SIG-M5 treated with dmso at 0.1 percent for 504 hours (cell line): ENCODE data around the gene RRAD.
A peak's percentile ranks its signal among the peaks of the same experiment; 100 is the strongest.
"Not testable (repeated sequence)": the region's sequence is repeated elsewhere in the genome, so short reads cannot be mapped to it uniquely, and the experiment has no call there.

Experiments used
- DNase-seq: peaks from one replicate; lab custom pipeline; 2025; ENCODE audit not compliant: unreplicated experiment; lab: John Stamatoyannopoulos, UW

The RRAD gene

DNA sequence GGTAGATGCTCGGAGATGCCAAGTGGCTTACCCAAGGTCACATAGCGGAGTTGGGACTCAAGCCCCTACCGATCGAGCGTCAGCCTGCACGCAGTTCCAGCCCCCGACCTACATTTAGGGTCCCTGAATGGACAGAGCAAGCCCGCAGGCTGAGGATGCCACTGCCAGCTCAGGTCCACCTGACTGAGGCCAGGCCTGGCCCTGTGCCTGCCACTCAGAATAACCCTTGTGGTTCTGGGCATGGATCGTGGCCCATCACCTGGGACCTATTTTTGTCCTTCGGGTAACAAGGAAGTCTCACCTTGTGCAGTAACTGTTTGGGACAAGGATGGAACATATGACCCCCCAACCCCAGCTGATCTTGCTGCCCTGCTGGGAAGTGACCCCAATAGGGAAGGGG is 23.7 kb downstream of the RRAD start:
- no peak for DNase-seq

DNA sequence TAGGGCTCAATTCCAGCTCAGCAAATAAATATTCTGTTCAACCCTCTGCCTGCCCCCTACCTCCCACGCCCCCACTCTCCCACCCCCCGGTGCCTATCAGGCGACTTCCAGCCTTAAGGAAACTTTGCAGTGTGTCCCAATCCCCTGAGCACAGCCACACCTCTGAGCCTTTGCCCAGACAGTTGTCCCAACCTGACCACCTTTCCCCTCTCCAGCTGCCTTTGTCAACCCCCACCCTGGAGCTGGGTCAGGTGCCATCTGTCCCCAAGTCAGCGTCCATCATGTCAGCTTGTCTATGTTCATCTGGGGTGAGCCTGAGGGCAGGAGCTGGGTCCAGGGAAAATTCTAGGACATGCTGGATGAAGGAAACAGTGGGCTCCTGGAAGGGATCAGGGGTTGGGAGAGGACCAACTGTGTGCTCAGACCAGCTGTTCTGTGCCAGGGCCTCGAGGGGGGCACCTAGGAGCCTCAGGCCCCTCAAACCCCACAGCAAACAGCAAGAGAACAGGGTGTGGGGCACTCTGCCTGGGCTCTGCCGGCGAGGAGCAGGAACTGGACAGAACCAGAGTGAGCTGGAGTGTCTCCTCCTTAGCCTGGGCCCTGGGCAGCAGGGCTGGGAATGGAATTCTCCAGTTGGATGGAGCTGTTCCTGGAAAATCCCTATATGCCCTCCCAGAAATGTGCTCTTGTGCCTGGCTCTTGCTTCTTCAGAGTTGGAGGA is 24.5 kb downstream of the RRAD start:
- no peak for DNase-seq

DNA sequence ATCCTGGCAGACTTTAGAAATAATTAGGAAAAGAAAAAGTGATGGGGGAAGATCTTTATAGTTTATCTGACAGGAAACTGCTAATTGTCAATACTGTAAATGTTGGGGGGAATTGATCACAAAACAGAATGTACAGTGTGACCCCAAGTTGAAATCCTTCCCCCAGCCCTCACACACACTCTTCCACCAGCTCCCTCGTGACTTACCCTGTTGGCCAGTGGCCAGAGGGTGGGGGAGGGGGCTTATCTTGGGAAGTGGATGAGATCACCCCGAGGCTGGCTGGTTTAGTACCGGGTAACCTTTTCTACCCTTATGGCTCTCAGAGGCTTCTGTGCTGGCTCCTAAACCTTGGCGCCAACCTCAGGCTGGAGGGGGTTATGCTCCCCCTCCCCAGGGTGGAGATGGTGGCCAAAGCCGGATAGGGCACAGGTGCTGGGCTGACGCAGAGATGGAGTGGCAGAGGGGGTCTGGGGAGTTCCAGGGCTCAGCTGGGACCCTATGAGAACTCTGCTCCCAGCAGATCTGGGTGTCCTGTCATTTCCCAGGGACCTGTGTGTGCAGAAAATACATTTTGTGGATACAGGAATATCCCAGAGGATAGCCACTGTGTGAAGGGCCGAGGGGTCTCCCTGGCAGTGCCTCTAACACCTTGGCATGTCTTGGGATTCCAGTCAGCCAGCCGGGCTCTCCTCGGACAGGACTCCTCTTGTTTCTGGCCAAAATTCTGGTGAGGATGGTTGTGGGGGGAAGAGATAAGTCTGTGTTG is 25.2 kb downstream of the RRAD start:
- no peak for DNase-seq

DNA sequence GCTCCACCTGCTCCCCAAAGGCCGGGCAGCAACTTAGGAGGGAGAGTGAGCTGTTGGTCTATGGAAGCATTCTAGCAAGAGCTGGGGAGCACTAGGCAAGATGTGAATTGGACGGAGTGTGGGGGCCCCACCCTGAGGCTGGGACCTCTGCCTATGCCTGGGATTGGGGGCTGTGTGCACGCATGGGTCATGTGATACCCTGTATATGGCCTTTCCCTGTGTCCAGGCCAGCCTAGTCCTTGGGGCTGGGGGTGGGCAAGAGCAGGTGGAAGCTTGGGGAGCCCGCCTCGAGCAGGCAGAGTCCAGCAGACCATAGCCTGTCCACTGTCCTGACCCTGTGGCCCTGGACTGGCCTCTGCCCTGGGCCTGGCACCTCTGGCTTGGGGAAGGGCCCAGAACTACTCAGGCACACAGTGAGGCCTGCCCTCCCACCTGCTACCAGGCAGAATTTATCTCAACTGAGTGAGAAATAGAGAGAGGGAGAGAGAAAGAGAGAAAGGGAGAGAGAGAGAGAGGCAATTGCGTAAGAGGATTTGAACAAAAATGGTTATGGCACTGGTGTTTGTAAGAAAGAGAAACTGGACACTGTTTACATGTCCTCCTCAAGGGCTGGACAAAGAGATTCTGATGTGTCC is 25.9 kb downstream of the RRAD start:
- DNase-seq, result no peak

DNA sequence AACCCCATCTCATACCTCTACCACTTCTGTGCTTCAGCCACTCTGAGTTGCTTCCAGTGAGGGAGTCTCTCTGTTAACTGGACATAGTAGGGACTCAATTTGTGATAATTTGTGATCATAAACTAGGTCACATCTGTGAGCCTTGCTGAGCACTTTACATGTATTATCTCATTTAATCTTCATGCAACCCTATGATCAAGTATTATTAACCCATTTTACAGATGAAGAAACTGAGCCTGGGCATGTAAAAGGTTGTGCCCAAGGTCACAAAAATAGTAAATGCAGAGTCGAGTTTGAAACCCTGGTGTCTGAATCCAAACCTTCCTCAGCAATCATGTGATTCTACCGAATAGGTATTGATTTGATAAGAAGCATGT is 26.4 kb downstream of the RRAD start:
- no peak for DNase-seq

DNA sequence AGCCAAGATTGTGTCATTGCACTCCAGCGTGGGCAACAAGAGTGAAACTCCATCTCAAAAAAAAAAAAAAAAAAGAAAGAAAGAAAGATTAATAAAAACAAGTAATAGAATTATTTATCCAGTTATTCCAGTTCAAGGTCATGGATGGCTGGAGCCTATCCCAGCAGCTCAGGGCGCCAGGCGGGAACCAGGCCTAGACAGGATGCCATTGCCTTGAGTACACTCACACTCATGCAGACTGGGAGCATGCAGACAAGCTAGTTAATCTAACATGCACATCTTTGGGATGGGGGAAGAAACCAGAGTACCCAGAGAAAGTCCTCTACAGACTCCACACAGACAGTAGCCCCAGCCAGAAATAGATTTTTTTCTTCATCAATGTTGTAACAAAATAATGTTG is 27.1 kb downstream of the RRAD start:
- DNase-seq, result no peak

DNA sequence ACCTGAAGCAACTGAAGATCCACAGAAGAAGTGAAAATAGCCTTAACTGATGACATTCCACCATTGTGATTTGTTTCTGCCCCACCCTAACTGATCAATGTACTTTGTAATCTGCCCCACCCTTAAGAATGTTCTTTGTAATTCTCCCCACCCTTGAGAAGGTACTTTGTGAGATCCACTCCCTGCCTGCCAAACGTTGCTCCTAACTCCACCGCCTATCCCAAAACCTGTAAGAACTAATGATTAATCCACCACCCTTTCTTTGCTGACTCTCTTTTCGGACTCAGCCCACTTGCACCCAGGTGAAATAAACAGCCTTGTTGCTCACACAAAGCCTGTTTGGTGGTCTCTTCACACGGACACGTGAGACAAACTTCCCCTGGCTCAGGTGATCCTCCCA is 28.7 kb downstream of the RRAD start:
- DNase-seq, result not testable (repeated sequence)

DNA sequence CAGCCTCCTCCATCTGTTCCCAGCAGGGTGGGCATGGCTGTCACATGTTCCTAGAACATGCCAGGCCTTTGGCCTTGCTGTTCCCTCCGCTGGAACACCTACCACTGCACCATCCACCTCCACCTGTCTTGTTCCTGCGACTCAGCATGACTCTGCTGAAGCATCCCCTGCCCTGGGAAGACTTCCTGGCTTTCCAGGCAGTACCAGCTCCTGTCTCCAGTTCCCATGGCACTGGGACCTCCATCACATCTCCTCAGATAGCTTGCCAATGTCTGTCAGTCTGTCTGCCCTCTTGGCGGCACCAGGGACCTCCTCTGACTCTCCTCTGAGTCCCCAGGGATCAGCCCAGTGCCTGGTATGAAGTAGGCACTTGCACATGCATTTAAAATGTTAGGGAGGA is 29.3 kb downstream of the RRAD start:
- DNase-seq, result no peak

DNA sequence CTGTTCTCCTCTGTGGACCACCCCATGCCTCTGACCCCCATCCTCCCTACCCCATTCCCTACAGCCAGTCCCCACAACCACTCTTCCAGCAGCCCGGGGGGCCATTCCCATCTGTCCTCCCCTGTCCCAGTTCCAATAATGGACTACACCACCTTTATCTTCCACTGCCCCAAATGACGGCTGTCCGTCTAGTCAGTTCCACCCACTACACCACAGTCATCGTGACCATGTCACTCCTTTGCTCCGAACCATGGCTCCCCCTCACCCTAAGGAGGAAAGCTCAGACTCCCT is 29.7 kb downstream of the RRAD start:
- DNase-seq, result no peak

DNA sequence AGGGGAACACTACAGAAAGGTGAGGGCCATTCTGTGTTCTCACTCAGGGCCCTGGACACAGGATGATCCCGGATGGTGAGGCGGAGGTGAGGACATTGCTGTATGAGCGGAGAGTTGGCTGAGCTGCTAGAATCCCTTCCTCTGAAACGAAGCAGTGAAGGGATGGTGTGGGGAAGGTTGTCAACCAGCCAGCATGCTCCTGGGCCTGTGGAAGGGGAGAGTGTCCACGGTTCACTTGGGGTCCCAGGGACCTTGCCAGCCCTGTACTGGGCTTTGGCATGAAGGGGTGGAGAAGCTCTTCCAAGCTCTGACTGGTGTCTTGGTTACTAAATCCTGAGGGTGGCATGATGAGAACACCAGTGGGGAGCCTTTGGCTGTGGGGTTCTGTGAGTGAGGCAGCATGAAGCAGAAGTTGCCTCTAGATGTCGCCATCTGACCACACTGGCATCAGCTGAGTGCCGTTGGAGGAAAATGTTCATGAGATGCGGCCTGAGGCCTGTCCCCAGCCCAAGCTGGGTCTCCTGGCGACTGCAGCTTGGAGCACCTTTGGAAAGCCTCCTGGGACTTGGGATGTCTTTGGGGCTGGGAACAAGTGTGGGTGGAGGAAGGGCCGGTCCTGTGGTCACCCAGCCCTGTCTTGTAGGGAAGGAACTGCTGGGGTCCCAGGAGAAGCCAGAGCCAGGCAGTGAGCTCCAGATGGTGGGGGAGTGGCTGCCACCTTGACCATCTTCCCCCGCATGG is 30.2 kb downstream of the RRAD start:
- peak; percentile 57 for DNase-seq

DNA sequence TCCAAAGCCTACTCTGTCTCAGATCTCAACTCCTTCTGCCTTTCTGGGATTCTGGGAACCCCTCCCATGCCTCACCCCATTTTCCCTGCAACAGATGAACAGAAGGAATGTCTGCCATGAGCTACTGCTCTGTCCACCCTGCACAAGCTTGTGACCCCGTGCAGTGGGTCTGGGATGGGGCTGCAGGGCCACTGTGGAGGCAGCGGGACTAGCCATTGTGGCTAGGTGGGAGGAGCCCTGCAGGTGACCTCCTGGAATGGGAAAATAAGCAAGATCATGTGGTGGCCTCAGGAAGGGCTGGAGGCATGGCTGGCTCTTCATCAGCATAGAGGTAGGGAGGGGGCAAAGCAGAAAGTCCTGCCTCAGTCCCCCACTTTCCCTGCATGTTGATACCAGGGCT is 31.3 kb downstream of the RRAD start:
- no peak for DNase-seq

DNA sequence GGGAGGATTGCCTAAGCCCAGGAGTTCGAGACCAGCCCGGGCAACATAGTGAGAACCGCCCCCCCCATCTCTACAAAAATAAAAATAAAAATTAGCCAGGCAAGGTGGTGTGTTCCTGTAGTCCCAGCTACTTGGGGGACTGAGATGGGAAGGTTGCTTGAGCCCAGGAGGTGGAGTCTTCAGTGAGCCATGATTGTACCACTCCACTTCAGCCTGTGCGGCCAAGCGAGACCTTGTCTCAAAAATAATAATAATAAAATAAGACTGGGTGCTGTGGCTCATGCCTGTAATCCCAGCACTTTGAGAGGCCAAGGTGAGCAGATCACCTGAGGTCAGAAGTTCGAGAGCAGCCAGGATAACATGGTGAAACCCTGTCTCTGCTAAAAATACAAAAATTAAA is 33.5 kb downstream of the RRAD start:
- DNase-seq, result no peak

DNA sequence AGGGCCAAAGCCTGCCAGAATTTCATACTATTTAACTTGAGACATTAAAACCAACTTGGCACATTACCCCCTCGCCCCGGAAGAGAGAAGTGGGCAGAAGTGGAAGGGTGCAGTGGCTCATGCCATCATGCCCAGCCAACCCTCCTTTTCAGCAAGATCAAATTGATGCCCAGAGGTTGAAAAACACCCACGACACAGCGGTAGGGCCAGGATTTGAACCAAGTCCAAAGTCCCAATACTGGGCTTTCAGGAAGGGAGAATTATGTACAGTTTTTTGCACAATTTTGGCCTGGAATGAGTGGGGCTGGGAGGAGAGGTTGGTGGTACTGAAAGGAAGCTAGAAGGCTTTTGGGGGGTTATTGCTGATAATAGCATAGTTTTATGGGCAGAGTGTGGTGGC is 34.0 kb downstream of the RRAD start:
- no peak for DNase-seq

DNA sequence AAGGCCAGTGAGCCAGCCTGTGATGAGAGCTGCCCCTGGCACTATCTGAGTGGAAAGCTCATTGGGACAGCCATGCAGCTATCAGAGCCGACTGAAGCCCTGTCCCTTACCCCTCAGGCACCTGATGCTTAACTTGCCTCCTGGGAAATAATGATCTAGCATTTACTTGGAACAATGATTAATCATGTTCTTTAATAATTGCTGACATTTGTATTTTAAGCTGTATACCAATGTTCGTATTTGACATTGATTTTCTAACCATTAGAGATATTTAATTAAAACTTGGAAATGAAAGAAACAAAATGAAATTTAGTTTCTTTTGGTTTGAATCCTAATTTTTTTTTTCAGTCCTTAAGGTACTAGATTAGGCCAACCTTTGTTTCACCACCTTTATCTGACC is 34.5 kb downstream of the RRAD start:
- DNase-seq, result no peak

DNA sequence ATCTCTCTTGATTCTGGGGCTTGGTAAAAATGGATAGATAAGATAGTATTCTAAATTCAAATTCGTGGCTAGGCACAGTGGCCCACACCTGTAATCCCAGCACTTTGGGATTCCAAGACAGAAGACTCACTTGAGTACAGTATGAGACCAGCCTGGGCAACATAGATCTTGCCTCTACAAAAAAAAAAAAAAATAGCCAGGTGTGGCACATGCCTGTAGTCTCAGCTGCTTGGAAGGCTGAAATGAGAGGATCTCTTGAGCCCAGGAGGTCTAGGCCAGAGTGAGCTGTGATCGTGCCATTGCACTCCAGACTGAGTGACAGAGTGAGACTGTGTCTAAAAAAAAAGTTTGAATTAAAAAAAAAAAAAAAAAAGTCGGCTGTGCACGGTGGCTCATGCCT is 35.7 kb downstream of the RRAD start:
- DNase-seq, result no peak

DNA sequence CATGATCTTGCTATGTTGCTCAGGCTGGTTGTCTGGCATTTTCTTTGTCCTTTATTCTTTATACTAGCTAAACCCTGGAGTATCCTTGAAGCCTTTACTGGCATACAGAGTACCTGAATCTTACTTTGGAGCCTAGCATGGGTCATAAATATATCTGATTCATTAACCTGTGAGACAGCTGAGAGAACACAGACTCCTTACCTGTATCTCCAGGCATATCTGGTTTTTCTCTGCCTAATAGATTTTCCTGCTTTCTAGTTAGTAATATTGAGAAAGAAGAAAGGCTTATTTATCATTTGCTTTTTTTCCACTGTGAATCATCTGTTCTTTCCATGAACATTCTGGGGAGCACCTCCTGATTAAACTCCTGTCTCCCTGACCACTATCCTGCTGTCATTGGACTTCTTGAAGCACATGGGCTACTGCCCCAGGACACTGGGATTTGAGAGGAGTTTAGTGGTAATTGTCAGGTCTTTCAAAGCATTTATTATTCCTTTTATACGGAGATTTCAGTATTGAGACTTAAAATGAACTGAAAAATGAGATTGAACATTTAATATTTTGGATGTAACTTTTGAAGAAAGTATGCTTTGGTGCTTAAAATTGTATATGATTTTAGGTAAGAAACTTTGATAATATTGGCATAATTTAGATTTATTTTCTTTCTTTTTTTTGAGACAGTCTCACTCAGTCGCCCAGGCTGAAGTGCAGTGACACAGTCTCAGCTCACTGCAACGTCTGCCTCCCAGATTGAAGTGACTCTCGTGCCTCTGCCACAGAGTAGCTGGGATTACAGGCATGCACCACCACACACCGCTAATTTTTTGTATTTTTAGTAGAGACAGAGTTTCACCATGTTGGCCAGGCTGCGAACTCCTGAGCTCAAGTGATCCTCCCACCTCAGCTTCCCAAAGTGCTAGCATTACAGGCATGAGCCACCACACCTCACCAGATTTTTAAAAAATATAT is 36.4 kb downstream of the RRAD start:
- DNase-seq, result no peak

DNA sequence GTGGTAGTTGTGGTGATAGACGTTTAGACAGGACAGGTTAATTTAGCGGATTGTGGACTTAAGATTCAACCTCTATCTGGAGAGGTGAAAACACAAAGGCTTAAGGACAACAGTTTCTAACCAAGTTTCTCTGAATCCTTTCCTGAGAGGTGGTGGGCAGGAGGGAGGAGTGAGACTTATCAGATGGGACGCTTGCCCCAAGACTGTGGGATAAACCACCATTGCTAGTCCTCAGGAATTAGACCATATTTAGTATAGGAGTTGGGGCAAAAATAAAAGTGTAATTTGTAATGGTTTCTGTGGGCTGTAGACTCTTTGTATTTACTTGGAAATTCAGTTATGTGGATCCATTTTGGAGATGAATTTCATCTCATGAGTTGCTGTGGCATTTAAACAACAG is 38.4 kb downstream of the RRAD start:
- no peak for DNase-seq

DNA sequence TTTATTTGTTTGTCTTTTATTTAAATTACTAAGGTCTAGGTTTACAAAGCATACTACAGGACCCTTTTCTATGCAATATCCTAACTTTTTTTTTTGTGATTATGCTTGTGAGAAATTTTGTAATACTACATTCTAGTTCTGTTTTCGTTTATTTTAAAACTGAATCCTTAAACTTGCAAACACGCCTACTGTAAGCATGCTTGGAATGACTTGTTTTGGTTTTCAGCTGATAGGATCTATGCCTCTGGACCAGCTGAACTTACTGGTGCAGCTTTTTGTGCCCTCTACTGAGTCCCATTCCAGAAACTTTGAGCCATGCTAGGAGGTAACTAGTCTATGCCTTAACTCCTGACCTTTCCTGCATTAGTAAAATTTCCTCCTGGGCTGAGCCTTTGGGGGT is 39.0 kb downstream of the RRAD start:
- no peak for DNase-seq

DNA sequence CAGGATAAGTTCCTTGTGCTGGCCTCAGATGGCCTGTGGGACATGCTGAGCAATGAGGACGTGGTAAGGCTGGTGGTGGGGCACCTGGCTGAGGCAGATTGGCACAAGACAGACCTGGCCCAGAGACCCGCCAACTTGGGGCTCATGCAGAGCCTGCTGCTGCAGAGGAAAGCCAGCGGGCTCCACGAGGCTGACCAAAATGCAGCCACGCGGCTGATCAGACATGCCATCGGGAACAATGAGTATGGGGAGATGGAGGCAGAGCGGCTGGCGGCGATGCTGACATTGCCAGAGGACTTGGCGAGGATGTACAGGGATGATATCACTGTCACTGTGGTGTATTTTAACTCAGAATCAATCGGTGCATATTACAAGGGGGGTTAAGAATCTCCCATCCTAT is 39.8 kb downstream of the RRAD start:
- DNase-seq, result no peak

DNA sequence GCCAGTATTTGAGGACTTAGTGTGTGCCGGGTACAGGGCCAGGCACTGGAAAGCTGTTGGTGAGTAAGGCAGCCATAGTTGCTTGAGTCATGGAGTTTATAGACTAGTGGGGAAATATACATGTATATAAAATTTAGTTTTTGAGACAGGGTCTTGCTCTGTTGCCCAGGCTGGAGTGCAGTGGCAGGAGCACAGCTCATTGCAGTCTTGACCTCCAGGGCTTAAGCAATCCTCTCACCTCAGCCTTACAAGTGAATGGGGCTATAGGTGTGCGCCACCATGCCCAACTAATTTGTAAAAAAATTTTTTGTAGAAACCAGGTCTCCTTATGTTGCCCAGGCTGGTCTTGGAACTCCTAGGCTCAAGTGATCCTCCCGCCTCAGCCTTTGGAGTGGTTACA is 42.6 kb downstream of the RRAD start:
- DNase-seq, result no peak
